ENCODE results near the gene ALPL. TPM values are rescaled to one million over a fixed set of nuclear protein-coding genes. Genes with fewer than 3 reads are reported as not detected.

Gene ALPL
- total RNA-seq, 1 experiment from 2014 or later: 0.31 TPM

GRCh38 chr1:21590934-21591333 lies 81.7 kb downstream of the ALPL start:
- Mint-ChIP-seq H3K4me3 (ENCODE audit: low read depth, unreplicated experiment) (no peak overlapping the region), H3K27ac (ENCODE audit: unreplicated experiment) (no peak overlapping the region), H3K36me3 (ENCODE audit: insufficient read depth, unreplicated experiment) (peaks cover 21% of the 10 kb centered on the region), H3K4me1 (ENCODE audit: low read depth, unreplicated experiment) (peaks cover 20% of the 10 kb centered on the region), H3K9me3 (ENCODE audit: low read depth, unreplicated experiment) (no peaks in the 10 kb centered on the region), H3K27me3 (ENCODE audit: unreplicated experiment) (peaks cover 19% of the 10 kb centered on the region)
- no peak for DNase-seq
- TF ChIP-seq CTCF (IDR thresholded peaks at IDR 0.05; ENCODE audit: unreplicated experiment): no peak
- BruUV-seq (replicated peaks): no TSS peak
- intact Hi-C loops (cut with micrococcal nuclease; ENCODE audit: unreplicated experiment): no loop called here
- CTCF ChIA-PET: no interaction called here

GRCh38 chr1:21592086-21592865 lies 83.1 kb downstream of the ALPL start:
- Mint-ChIP-seq H3K27me3 (ENCODE audit: unreplicated experiment) (peaks cover 19% of the 10 kb centered on the region), H3K4me1 (ENCODE audit: low read depth, unreplicated experiment) (peaks cover 14% of the 10 kb centered on the region), H3K4me3 (ENCODE audit: low read depth, unreplicated experiment) (no peak overlapping the region), H3K9me3 (ENCODE audit: low read depth, unreplicated experiment) (no peaks in the 10 kb centered on the region), H3K27ac (ENCODE audit: unreplicated experiment) (no peak overlapping the region), H3K36me3 (ENCODE audit: insufficient read depth, unreplicated experiment) (peaks cover 21% of the 10 kb centered on the region)
- CTCF ChIA-PET: no interaction called here
- intact Hi-C loops (cut with micrococcal nuclease; ENCODE audit: unreplicated experiment): no loop called here
- DNase-seq: no peak
- BruUV-seq (replicated peaks): no TSS peak
- no peak for TF ChIP-seq CTCF (IDR thresholded peaks at IDR 0.05; ENCODE audit: unreplicated experiment)

- Mint-ChIP-seq H3K27ac (ENCODE audit: unreplicated experiment) (no peak overlapping the region), H3K27me3 (ENCODE audit: unreplicated experiment) (peaks cover 19% of the 10 kb centered on the region), H3K4me1 (ENCODE audit: low read depth, unreplicated experiment) (peaks cover 8% of the 10 kb centered on the region), H3K36me3 (ENCODE audit: insufficient read depth, unreplicated experiment) (peaks cover 21% of the 10 kb centered on the region), H3K4me3 (ENCODE audit: low read depth, unreplicated experiment) (no peak overlapping the region), H3K9me3 (ENCODE audit: low read depth, unreplicated experiment) (no peaks in the 10 kb centered on the region)
- TF ChIP-seq CTCF (IDR thresholded peaks at IDR 0.05; ENCODE audit: unreplicated experiment): no peak
- intact Hi-C loops (cut with micrococcal nuclease; ENCODE audit: unreplicated experiment): no loop called here
- BruUV-seq (replicated peaks): no TSS peak
- no peak for DNase-seq
- CTCF ChIA-PET: interaction anchor here (0.7 kb wide), 1 partner anchor 642 kb away, joined by 4 read pairs; no protein-coding TSS in a partner anchor
Observed at GRCh38 chr1:21593231-21593630, 84.0 kb downstream of the ALPL start.

- no peaks in the 10 kb centered on the region for H3K9me3 Mint-ChIP-seq (ENCODE audit: low read depth, unreplicated experiment)
- BruUV-seq (replicated peaks): no TSS peak
- CTCF ChIA-PET: no interaction called here
Observed at GRCh38 chr1:21594501-21594900, 85.3 kb downstream of the ALPL start.

More at GRCh38 chr1:21594501-21594900, 85.3 kb downstream of the ALPL start:
- H3K4me1 Mint-ChIP-seq (ENCODE audit: low read depth, unreplicated experiment): peaks cover 6% of the 10 kb centered on the region
- H3K27ac Mint-ChIP-seq (ENCODE audit: unreplicated experiment): no peak overlapping the region
- DNase-seq: no peak
- H3K4me3 Mint-ChIP-seq (ENCODE audit: low read depth, unreplicated experiment): no peak overlapping the region
- peaks cover 19% of the 10 kb centered on the region for H3K27me3 Mint-ChIP-seq (ENCODE audit: unreplicated experiment)
- peaks cover 25% of the 10 kb centered on the region for H3K36me3 Mint-ChIP-seq (ENCODE audit: insufficient read depth, unreplicated experiment)
- no peak for TF ChIP-seq CTCF (IDR thresholded peaks at IDR 0.05; ENCODE audit: unreplicated experiment)
- intact Hi-C loops (cut with micrococcal nuclease; ENCODE audit: unreplicated experiment): no loop called here

Data from Calu3 (cell line).